ENCODE results near the gene ACACA.
A peak's percentile ranks its signal among the peaks of the same experiment; 100 is the strongest.
"Not testable (repeated sequence)": the region's sequence is repeated elsewhere in the genome, so short reads cannot be mapped to it uniquely, and the experiment has no call there.

Gene ACACA

DNA sequence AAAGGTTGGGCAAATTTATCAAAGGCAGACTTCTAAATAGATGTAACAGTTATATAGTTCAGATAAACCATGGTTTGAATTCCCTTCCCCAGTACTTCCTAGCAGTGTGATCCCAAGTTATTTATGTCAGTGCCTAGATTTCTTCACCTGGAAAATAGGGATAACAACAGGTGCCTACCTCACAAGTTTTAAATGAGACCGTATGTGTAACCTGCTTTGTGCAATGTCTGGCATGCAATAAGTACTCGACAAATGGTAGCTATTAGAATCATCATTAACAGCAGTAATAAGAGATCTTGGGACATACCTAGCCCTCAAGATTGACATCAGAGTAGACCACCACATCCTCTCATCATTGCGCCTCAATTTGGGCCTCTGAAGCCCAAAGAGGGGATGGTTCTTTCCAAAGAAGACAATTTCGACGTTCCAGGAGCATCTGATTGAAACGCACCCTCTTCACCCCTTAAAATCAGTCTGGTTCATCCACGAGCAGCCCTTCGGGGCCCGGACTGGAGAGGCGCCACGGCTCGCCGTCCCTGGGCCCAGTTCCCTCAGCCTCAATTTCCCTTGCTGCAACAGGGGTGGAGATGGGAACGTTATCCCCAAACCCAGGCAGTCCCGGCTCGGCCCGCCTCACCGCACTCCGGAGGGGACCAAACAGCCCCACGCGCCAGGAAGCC lies 541 bp downstream of the ACACA start (continued):
- no peak for TF ChIP-seq HOXA7 (CRISPR knock-in tag; IDR thresholded peaks at IDR 0.05; ENCODE audit: borderline replicate concordance)
- TF ChIP-seq ZNF341 (tag by site-specific recombination; IDR thresholded peaks at IDR 0.05; ENCODE audit: low read depth): peak; percentile 22; the same call in 1 of the 2 replicates
- TF ChIP-seq GLI4 (tag by site-specific recombination; IDR thresholded peaks at IDR 0.05): no peak
- TF ChIP-seq ZXDB (tag by site-specific recombination; IDR thresholded peaks at IDR 0.05): 0 out of 2 replicates have a peak, but pooled peaks have one; percentile 51
- TF ChIP-seq ZFP41 (tag by site-specific recombination; IDR thresholded peaks at IDR 0.05; ENCODE audit: borderline replicate concordance): no peak
- peak; percentile 41; the same call in 1 of the 2 replicates for TF ChIP-seq ZBTB11 (tag by site-specific recombination; conservative IDR thresholded peaks at IDR 0.05; ENCODE audit: low read depth)
- TF ChIP-seq ZSCAN18 (tag by site-specific recombination; IDR thresholded peaks at IDR 0.05): no peak
- TF ChIP-seq BCL11A (tag by site-specific recombination; IDR thresholded peaks at IDR 0.05; ENCODE audit: low read depth): no peak
- TF ChIP-seq ZNF791 (tag by site-specific recombination; IDR thresholded peaks at IDR 0.05): no peak
- 0 out of 2 replicates have a peak, but pooled peaks have one; percentile 21 for TF ChIP-seq ZNF664 (tag by site-specific recombination; IDR thresholded peaks at IDR 0.05)
- peak; percentile 84; the same call in 1 of the 2 replicates for TF ChIP-seq GLIS2 (tag by site-specific recombination; IDR thresholded peaks at IDR 0.05)
- no peak for TF ChIP-seq OVOL3 (tag by site-specific recombination; IDR thresholded peaks at IDR 0.05)
- 0 out of 2 replicates have a peak, but pooled peaks have one; percentile 12 for TF ChIP-seq ZNF843 (tag by site-specific recombination; IDR thresholded peaks at IDR 0.05)
- TF ChIP-seq ZNF366 (tag by site-specific recombination; conservative IDR thresholded peaks at IDR 0.05): no peak
- TF ChIP-seq ZNF596 (tag by site-specific recombination; IDR thresholded peaks at IDR 0.05): no peak
- 0 out of 2 replicates have a peak, but pooled peaks have one; percentile 13 for TF ChIP-seq ZBTB7A (tag by site-specific recombination; IDR thresholded peaks at IDR 0.05; ENCODE audit: low read depth)
- 0 out of 2 replicates have a peak, but pooled peaks have one; percentile 22 for TF ChIP-seq ZSCAN16 (tag by site-specific recombination; IDR thresholded peaks at IDR 0.05)
- TF ChIP-seq PRDM1 (tag by site-specific recombination; IDR thresholded peaks at IDR 0.05): no peak
- peak; percentile 37; the same call in 1 of the 2 replicates for TF ChIP-seq ZBTB17 (tag by site-specific recombination; IDR thresholded peaks at IDR 0.05)
- TF ChIP-seq, protein P1, sequence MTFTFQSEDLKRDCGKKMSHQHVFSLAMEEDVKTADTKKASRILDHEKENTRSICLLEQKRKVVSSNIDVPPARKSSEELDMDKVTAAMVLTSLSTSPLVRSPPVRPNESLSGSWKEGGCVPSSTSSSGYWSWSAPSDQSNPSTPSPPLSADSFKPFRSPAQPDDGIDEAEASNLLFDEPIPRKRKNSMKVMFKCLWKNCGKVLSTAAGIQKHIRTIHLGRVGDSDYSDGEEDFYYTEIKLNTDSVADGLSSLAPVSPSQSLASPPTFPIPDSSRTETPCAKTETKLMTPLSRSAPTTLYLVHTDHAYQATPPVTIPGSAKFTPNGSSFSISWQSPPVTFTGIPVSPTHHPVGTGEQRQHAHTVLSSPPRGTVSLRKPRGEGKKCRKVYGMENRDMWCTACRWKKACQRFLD (tag by site-specific recombination; IDR thresholded peaks at IDR 0.05): no peak

GRCh38 chr17:37405522-37405921 lies 1.1 kb downstream of the ACACA start:
- CTCF ChIA-PET: interaction anchor here (0.6 to 3.8 kb wide), 5 partner anchors 31 to 776 kb away, joined by 3 to 19 read pairs (median 3); no protein-coding TSS in a partner anchor
- not testable (repeated sequence) for H3K9me3 ChIP-seq (ENCODE audit: control insufficient read depth, insufficient read depth, low read depth, low read length); H3K27ac ChIP-seq (ENCODE audit: extremely low read depth, low read depth, low read length); H3K4me1 ChIP-seq (ENCODE audit: control insufficient read depth, insufficient read depth, low read length)
- POLR2A ChIA-PET: interaction anchor here (0.6 to 1.7 kb wide), 2 partner anchors 47 to 48 kb away, joined by 3 to 4 read pairs; no protein-coding TSS in a partner anchor
- Histone ChIP-seq H3K4me3 (ENCODE audit: low read depth, low read length) (peak overlapping the region; percentile 88), H3K36me3 (ENCODE audit: control insufficient read depth in 2 of 2, insufficient read depth in 1 of 2, low read length in 2 of 2) (peaks cover 15 to 16% of the 10 kb centered on the region in 2 experiments; a peak in 2 of 3 replicates)
- peak; percentile 82; the same call in 1 of the 2 replicates for TF ChIP-seq ZNF394 (tag by site-specific recombination; IDR thresholded peaks at IDR 0.05; ENCODE audit: borderline replicate concordance)
- TF ChIP-seq ZNF600 (tag by site-specific recombination; IDR thresholded peaks at IDR 0.05): peak; percentile 67
- 0 out of 2 replicates have a peak, but pooled peaks have one; percentile 15 for TF ChIP-seq ZFHX2 (tag by site-specific recombination; conservative IDR thresholded peaks at IDR 0.05)
- TF ChIP-seq ZNF341 (tag by site-specific recombination; IDR thresholded peaks at IDR 0.05; ENCODE audit: low read depth): 0 out of 2 replicates have a peak, but pooled peaks have one; percentile 11
- peak; percentile 77 for TF ChIP-seq ZNF362 (tag by site-specific recombination; IDR thresholded peaks at IDR 0.05)
- 0 out of 2 replicates have a peak, but pooled peaks have one; percentile 16 for TF ChIP-seq OSR2 (tag by site-specific recombination; IDR thresholded peaks at IDR 0.05)

Measured in HEK293 (cell line).